IMR-90 (cell line): Measurements from ENCODE around the gene CYS1. TPM values are rescaled to one million over a fixed set of nuclear protein-coding genes. Genes with fewer than 3 reads are reported as not detected.

Experiments used
- ATAC-seq: fragments of 200-7000 bp; cut with Tn5 transposase; 2 replicates; pipeline ENCODE4 v1.9.1; 2020; ENCODE audit warnings: low read depth, mild to moderate bottlenecking, moderate library complexity
- BruUV-seq: library from RNA; stranded (reverse); fragments of 400-500 nt; replicated peaks from 2 replicates; lab custom pipeline; 2021; lab: Mats Ljungman, UMichigan
- CTCF ChIA-PET: fragments of 300-600 bp; formaldehyde crosslinking; extraction: SDS; loops from one replicate; lab custom pipeline; 2021; ENCODE audit warnings: antibody characterized with exemption; lab: Yijun Ruan, JAX
- POLR2A ChIA-PET: fragments of 300-600 bp; sonication (Branson Sonifier 250); formaldehyde crosslinking; loops from one replicate; lab custom pipeline; 2022; ENCODE audit warnings: antibody characterized with exemption; ENCODE audit not compliant: unreplicated experiment; lab: Charles Lee
- DNase-seq: peaks from one replicate; pipeline ENCODE4 v3.0.0; 2013
- H2AFZ ChIP-seq: replicated peaks from 2 replicates; pipeline ENCODE3; 2013; ENCODE audit warnings: low read length, mild to moderate bottlenecking; ENCODE audit not compliant: poor library complexity
- H2AK5ac ChIP-seq: 2 replicates; pipeline ENCODE4 v1.6.1; 2013; ENCODE audit warnings: low read depth, low read length, inconsistent platforms
- H2AK9ac ChIP-seq: replicated peaks from 2 replicates; pipeline ENCODE3; 2013; ENCODE audit warnings: mild to moderate bottlenecking, low read depth, low read length, moderate library complexity; ENCODE audit not compliant: poor library complexity
- H2BK120ac ChIP-seq: 2 replicates; pipeline ENCODE4 v1.6.1; 2013; ENCODE audit warnings: low read depth, low read length, inconsistent platforms
- H2BK15ac ChIP-seq: 3 replicates; pipeline ENCODE4 v1.6.1; 2013; ENCODE audit warnings: low read depth, low read length, inconsistent platforms
- H2BK20ac ChIP-seq: 2 replicates; pipeline ENCODE4 v1.6.1; 2013; ENCODE audit warnings: low read depth, mild to moderate bottlenecking, inconsistent platforms, low read length, moderate library complexity
- H2BK5ac ChIP-seq: 2 replicates; pipeline ENCODE4 v1.6.1; 2013; ENCODE audit warnings: mild to moderate bottlenecking, low read depth, low read length, inconsistent platforms; ENCODE audit not compliant: poor library complexity, severe bottlenecking
- H3K14ac ChIP-seq: replicated peaks from 2 replicates; pipeline ENCODE4 v1.6.1; 2013; ENCODE audit warnings: low read depth, low read length, inconsistent platforms
- H3K18ac ChIP-seq: 2 replicates; pipeline ENCODE4 v1.6.1; 2013; ENCODE audit warnings: low read depth, low read length, control low read depth
- H3K23ac ChIP-seq: 2 replicates; pipeline ENCODE4 v1.6.1; 2013; ENCODE audit warnings: low read depth, low read length, inconsistent platforms
- H3K27ac ChIP-seq: 2 replicates; pipeline ENCODE4 v1.5.1; 2013; ENCODE audit warnings: mild to moderate bottlenecking, control low read depth, low read length; ENCODE audit not compliant: insufficient read depth
- H3K27me3 ChIP-seq: 2 replicates; pipeline ENCODE4 v1.6.1; 2013; ENCODE audit warnings: low read length; ENCODE audit not compliant: control insufficient read depth, insufficient read depth
- H3K36me3 ChIP-seq: 2 replicates; pipeline ENCODE4 v1.6.1; 2013; ENCODE audit warnings: low read length, mixed read lengths; ENCODE audit not compliant: control insufficient read depth, insufficient read depth
- H3K4ac ChIP-seq: 2 replicates; pipeline ENCODE4 v1.6.1; 2013; ENCODE audit warnings: low read depth, low read length, inconsistent platforms
- H3K4me1 ChIP-seq: 2 replicates; pipeline ENCODE4 v1.6.1; 2013; ENCODE audit warnings: low read length, mixed read lengths; ENCODE audit not compliant: control insufficient read depth, insufficient read depth
- H3K4me2 ChIP-seq: 2 replicates; pipeline ENCODE4 v1.6.1; 2013; ENCODE audit warnings: low read depth, mild to moderate bottlenecking, control low read depth, low read length, moderate library complexity
- H3K4me3 ChIP-seq: 2 replicates; pipeline ENCODE4 v1.5.1; 2013; ENCODE audit warnings: low read depth, mild to moderate bottlenecking, control low read depth, low read length, moderate library complexity; ENCODE audit not compliant: insufficient read depth
- H3K56ac ChIP-seq: 2 replicates; pipeline ENCODE4 v1.6.1; 2013; ENCODE audit warnings: low read length, inconsistent platforms; ENCODE audit not compliant: insufficient read depth; ENCODE audit errors: extremely low read depth
- H3K79me1 ChIP-seq, 2 experiments: 2 replicates each; pipeline ENCODE4 v1.6.1; 2013; ENCODE audit warnings: low read length in 2 of 2, inconsistent platforms in 1 of 2, low read depth in 1 of 2
- H3K9ac ChIP-seq: 2 replicates; pipeline ENCODE4 v1.6.1; 2013; ENCODE audit warnings: low read depth, low read length, control low read depth
- H3K9me1 ChIP-seq: 2 replicates; pipeline ENCODE4 v1.6.1; 2013; ENCODE audit warnings: low read length, inconsistent platforms; ENCODE audit not compliant: insufficient read depth
- H3K9me3 ChIP-seq: 2 replicates; pipeline ENCODE4 v1.6.1; 2013; ENCODE audit warnings: low read length; ENCODE audit not compliant: control insufficient read depth, insufficient read depth
- H4K20me1 ChIP-seq: 2 replicates; pipeline ENCODE4 v1.6.1; 2013; ENCODE audit warnings: low read length, inconsistent platforms; ENCODE audit not compliant: insufficient read depth
- H4K5ac ChIP-seq: 2 replicates; pipeline ENCODE4 v1.6.1; 2013; ENCODE audit warnings: mild to moderate bottlenecking, low read depth, low read length, control low read depth
- H4K8ac ChIP-seq, 2 experiments: 2 replicates each; pipeline ENCODE4 v1.6.1; 2013; ENCODE audit warnings: low read depth in 2 of 2, low read length in 2 of 2, control low read depth in 1 of 2, inconsistent platforms in 1 of 2
- H4K91ac ChIP-seq: 2 replicates; pipeline ENCODE4 v1.6.1; 2013; ENCODE audit warnings: low read depth, low read length, inconsistent platforms; ENCODE audit not compliant: insufficient read depth
- BHLHE40 ChIP-seq: fragments of 150-350 bp; IDR thresholded peaks from 2 replicates; pipeline ENCODE4 v1.6.1; 2016; ENCODE audit warnings: mild to moderate bottlenecking, low read depth, low read length
- CEBPB ChIP-seq: IDR thresholded peaks from 2 replicates; pipeline ENCODE4 v1.6.1; 2012; ENCODE audit warnings: low read depth, low read length, improper control_type of control experiment
- MAFK ChIP-seq: IDR thresholded peaks from 2 replicates; pipeline ENCODE4 v1.6.1; 2012; ENCODE audit warnings: low read depth, low read length, improper control_type of control experiment
- whole genome bisulfite sequencing, 2 experiments: methylation state at CpG; one replicate each; pipeline versions ENCODE4 v1.1.5 to v1.1.7; 2013; ENCODE audit warnings: missing lambda C conversion rate in 2 of 2; ENCODE audit not compliant: insufficient read length in 1 of 2; ENCODE audit errors: extremely low coverage in 2 of 2; 5-methylcytosine and 5-hydroxymethylcytosine counted together
- dilution Hi-C: fragments of 300-500 bp; cut with HindIII; formaldehyde crosslinking; loops from one replicate; pipeline ENCODE4 v1.14.3; 2018; ENCODE audit warnings: low sequenced_read_pairs; ENCODE audit not compliant: unreplicated experiment
- in situ Hi-C: fragments of 300-500 bp; cut with MboI; formaldehyde crosslinking; loops from 3 replicates; pipeline ENCODE4 v1.14.3; 2019; ENCODE audit warnings: low sequenced_read_pairs, inconsistent platforms, mixed read lengths
- intact Hi-C: fragments of 100-400 bp; cut with micrococcal nuclease; formaldehyde crosslinking; loops from 2 replicates; pipeline ENCODE4 v1.10.0; 2022
- polyA plus RNA-seq, 3 experiments: library from polyadenylated mRNA; depleted of rRNA; stranded (reverse); fragments of >200 nt; gene quantifications; 2 replicates each; pipeline ENCODE4 v1.2.3, GENCODE V29; 2012; ENCODE audit warnings: low replicate concordance in 1 of 3
- total RNA-seq: library from RNA; depleted of rRNA; stranded (reverse); fragments of >200 nt; gene quantifications from 2 replicates; pipeline ENCODE4 v1.2.3, GENCODE V29; 2012
- TF ChIP-seq, protein P1 (sequence below): fragments of 150-350 bp; IDR thresholded peaks from 2 replicates; pipeline ENCODE4 v1.6.1; 2016; ENCODE audit warnings: low read depth, mild to moderate bottlenecking, low read length, moderate library complexity, borderline replicate concordance

CYS1 gene
- total and polyA plus RNA-seq, 2 of the 4 experiments (the other 2 are of a cell fraction), result under 0.01 to 0.12 TPM

DNA sequence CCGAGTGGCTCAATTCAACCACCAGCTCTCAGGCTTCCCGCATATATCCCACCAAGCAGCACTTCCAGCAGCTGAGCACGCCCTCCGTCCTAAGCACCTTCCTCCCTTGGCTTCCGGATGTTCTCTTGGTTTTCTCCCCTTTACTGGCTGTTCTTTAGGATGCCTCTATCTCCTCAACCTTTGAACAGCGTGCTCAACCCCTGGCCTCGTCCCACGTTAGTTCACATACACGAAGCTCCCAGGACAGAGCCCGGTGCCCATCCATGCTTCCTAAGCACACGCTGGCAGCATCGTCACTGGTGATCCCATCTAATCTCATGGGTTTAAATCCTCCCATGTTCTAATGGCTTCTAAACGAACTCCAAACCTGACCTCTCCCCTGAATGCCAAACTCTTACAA, 3.7 kb downstream of the CYS1 start:
- no peaks in the 10 kb centered on the region for H3K79me1 ChIP-seq
- dilution Hi-C loops, result no loop called here
- BruUV-seq, result no TSS peak
- H2BK5ac ChIP-seq, result no peak overlapping the region
- in situ Hi-C loops, result loop anchor here (5.0 to 10.0 kb wide), 2 partner anchors 356 to 588 kb away; no protein-coding TSS in a partner anchor
- ATAC-seq (no peak), DNase-seq (no peak)
- H4K5ac ChIP-seq, result no peak overlapping the region
- H3K4ac ChIP-seq, result no peak overlapping the region
- ChIA-PET POLR2A (no interaction called here), CTCF (interaction anchor here (1.5 kb wide), 1 partner anchor 21 kb away, joined by 5 read pairs; no protein-coding TSS in a partner anchor)
- no peak overlapping the region for H3K4me2 ChIP-seq
- no peak overlapping the region for H2BK15ac ChIP-seq
- no peak overlapping the region for H2BK120ac ChIP-seq
- no peak overlapping the region for H4K91ac ChIP-seq
- H2AK9ac ChIP-seq, result no peak overlapping the region
- intact Hi-C loops, result loop anchor here (10.0 kb wide), 1 partner anchor 328 kb away; no protein-coding TSS in a partner anchor
- H3K4me3 ChIP-seq, result no peak overlapping the region
- no peak overlapping the region for H3K9ac ChIP-seq
- H4K8ac ChIP-seq, result no peak overlapping the region
- TF ChIP-seq, protein P1, sequence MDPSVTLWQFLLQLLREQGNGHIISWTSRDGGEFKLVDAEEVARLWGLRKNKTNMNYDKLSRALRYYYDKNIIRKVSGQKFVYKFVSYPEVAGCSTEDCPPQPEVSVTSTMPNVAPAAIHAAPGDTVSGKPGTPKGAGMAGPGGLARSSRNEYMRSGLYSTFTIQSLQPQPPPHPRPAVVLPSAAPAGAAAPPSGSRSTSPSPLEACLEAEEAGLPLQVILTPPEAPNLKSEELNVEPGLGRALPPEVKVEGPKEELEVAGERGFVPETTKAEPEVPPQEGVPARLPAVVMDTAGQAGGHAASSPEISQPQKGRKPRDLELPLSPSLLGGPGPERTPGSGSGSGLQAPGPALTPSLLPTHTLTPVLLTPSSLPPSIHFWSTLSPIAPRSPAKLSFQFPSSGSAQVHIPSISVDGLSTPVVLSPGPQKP, result no peak
- no peak for TF ChIP-seq BHLHE40
- TF ChIP-seq CEBPB, result no peak
- TF ChIP-seq MAFK, result no peak
- H3K27ac ChIP-seq, result no peak overlapping the region
- H3K9me1 ChIP-seq, result no peaks in the 10 kb centered on the region; the same call in 1 of the 2 replicates
- no peak overlapping the region for H2AK5ac ChIP-seq
- WGBS, 2 experiments, result 77% methylated on average over 11 of the region's 13 CpGs; no CpG with 5 or more reads in 1 of the 2 experiments
- 0 out of 2 replicates have a peak, but pooled peaks cover 2% of the 10 kb centered on the region for H3K4me1 ChIP-seq
- H2BK20ac ChIP-seq, result no peak overlapping the region
- no peaks in the 10 kb centered on the region for H3K36me3 ChIP-seq
- H2AFZ ChIP-seq, result no peak overlapping the region
- H3K56ac ChIP-seq, result no peak overlapping the region
- peaks cover 53% of the 10 kb centered on the region for H3K27me3 ChIP-seq
- H4K20me1 ChIP-seq, result peaks cover 6% of the 10 kb centered on the region; the same call in 1 of the 2 replicates
- H3K9me3 ChIP-seq, result no peaks in the 10 kb centered on the region
- H3K18ac ChIP-seq, result no peak overlapping the region
- no peak overlapping the region for H3K14ac ChIP-seq
- no peak overlapping the region for H3K23ac ChIP-seq
